ENCODE results near the gene NELFB.

GRCh38 chr9:137221095-137221505 lies 34.0 kb upstream of the NELFB start:
- TF ChIP-seq CTCF (IDR thresholded peaks at IDR 0.05) (no peak), POLR2AphosphoS5 (IDR thresholded peaks at IDR 0.05) (no peak), POLR2A (IDR thresholded peaks at IDR 0.05) (no peak)

Measured in transverse colon (tissue), 4 donors.